GM12864 (cell line): Measurements from ENCODE around the gene ZNF267.
A peak's percentile ranks its signal among the peaks of the same experiment; 100 is the strongest.

Source experiments
- DNase-seq: peaks from one replicate; pipeline ENCODE4 v3.0.0-alpha.2; 2011; ENCODE audit warnings: low read depth
- H3K4me3 ChIP-seq: 2 replicates; pipeline ENCODE4 v1.5.1; 2011; ENCODE audit warnings: mild to moderate bottlenecking, low read depth, low read length, control low read depth
- CTCF ChIP-seq: IDR thresholded peaks from 2 replicates; pipeline ENCODE4 v1.5.1; 2011; ENCODE audit warnings: low read depth, mild to moderate bottlenecking, moderate library complexity, low read length, control low read depth, inconsistent platforms; ENCODE audit errors: missing control alignments

Gene ZNF267

DNA sequence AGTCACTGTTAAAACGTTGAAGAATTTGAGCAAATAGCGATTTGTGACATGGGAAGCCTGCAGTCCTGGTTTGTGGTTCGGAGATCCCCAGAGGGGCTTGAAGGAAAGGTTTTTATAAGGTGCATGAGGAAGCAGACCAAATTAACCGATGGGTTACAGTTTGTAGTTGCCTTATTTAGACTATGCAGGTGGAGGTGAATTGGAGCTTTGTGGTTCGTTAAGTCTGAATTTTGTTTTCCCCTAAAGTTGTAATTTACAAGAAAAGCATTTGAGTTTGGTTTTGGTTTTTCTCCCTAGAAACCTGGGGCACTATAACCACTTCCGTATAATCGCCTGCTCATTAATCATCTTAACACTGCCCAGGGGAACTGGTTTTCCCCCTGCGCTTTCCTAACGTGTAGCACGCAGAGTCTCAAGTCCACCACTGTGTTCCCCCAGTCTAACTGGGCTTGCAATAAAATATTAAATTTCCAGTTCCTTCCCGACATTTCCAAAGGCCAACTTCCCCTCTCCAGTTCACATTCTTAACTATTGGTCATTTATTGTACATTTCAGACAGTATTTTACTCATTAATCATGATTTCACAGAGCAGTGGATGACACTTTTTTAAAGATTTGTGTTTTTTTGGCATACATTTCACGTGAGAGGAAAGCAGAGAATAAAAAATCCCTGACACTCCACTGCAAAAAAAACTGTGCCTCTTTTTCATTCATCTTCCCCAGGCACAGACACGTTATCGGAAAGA lies 932 bp downstream of the ZNF267 start:
- H3K4me3 ChIP-seq, result peak overlapping the region; percentile 90
- no peak for DNase-seq
- no peak for TF ChIP-seq CTCF

- H3K4me3 ChIP-seq, result peak overlapping the region; percentile 90
- no peak for TF ChIP-seq CTCF
- DNase-seq, result no peak
Observed at GRCh38 chr16:31875112-31875803, 1.7 kb downstream of the ZNF267 start.

GRCh38 chr16:31875928-31876547 lies 2.4 kb downstream of the ZNF267 start:
- peak overlapping the region; percentile 47 for H3K4me3 ChIP-seq
- no peak for DNase-seq
- peak; percentile 2 for TF ChIP-seq CTCF

DNA sequence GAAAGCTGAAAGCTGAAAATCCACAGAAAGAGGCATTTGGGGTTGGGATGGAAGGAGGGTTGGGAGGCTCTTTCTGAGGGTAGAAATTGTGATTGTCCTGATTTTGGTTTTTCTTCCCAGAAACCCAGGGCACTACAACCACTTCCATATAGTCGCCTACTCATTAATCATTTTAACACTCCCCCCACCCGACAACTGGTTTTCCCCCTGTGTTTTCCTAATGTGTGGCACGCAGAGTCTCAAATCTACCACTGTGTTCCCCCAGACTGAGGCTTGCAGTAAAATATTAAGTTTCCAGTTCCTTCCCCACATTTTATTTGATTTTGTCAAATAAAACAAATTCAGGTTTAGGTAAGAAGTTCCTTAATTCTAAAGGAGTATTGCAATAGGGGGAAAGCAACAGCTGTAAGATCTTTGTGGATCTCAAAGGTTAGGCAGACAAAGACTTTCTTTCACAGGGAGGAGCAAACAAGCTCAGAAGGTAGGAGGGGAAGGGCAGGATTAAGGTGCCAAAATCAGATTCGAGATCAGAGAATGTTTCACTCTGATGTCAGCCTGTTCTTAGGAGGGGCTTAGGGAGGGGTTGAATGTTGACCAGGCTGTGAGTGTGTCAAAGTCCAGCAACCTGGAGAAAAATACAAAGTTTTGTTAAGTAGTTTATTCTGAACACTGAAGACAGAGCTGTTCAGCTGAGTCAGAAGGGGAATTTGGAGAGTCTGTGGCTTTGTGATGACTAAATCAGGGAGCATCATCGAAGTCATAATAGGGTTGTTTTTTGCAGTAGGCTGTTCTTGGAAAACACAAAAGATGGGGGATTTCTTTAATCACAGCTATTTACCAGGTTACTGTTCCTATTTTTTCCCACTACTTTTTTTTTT lies 3.6 kb downstream of the ZNF267 start:
- no peak for TF ChIP-seq CTCF
- peak; percentile 74 for DNase-seq
- H3K4me3 ChIP-seq, result peak overlapping the region; percentile 47

DNA sequence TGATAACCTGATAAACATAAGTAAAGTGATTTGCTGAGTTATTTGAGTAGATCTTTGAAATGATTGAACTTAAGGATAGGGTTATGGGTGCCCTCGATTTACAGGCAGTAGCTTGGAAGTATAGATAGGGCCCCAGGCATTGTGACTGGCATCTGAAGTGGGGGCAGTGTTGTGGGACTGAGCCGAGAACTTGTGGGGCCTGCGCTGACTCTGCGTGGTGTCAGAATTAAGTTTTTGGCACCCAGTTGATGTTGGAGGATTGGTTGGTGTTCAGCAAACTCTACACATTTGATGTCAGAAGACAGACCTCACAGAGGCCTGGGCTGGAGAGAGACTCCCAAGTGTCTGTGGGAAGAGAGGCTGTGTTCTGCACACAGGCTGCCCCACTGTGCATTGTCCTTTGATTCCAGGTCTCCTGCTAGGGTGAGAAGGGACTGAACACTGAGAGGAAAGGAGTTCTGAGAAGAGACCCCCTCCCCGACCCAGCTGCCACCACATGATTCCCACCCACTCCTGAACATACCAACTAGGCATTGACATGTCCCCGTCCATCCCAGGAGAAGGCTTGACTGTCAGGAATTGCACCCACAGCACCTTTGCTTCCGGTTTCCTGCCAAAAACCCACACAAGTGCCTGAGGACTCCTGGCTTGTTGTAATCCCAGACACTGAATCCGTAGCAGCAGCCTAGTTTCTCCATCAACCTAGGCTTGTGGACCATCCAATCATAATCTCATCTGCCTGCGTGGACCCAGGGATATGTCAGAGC lies 4.5 kb downstream of the ZNF267 start:
- peak overlapping the region; percentile 26 for H3K4me3 ChIP-seq
- DNase-seq, result no peak
- no peak for TF ChIP-seq CTCF

DNA sequence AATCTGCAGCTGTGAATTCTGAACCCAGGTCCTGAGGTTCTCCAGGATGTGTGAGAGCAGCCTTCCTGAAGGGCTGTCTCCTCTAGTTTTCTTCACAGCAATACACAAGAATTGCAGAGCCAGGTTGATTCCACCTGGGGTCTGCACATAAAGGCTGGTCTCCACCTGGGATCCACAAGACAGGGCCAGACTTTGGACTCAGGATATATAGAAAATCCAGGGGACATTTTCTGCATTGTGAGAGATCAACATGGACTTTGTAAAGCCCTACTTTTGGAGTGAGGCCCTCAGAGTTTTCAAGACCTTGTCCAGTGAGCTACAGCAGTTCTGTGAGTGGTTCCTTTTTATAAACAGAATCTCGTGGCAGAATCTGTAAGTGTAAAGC lies 6.3 kb downstream of the ZNF267 start:
- TF ChIP-seq CTCF, result no peak
- H3K4me3 ChIP-seq, result no peak overlapping the region
- DNase-seq, result no peak
